A549 (cell line): Measurements from ENCODE around the gene SLIT1.

ENCODE experiments used
- CEBPB ChIP-seq, 2 experiments: fragments of >200 bp in 1 of 2; sonication (Bioruptor Twin) in 1 of 2; formaldehyde crosslinking in 1 of 2; IDR thresholded peaks; 2 replicates each; pipeline ENCODE4 v1.6.1; 2012 to 2016
- CHD2 ChIP-seq: fragments of 150-350 bp; IDR thresholded peaks from 2 replicates; pipeline ENCODE4 v1.6.1; 2014; ENCODE audit warnings: low read length; ENCODE audit not compliant: partially characterized antibody
- EP300 ChIP-seq, 2 experiments: fragments of >200 bp; sonication (Bioruptor Twin); formaldehyde crosslinking; IDR thresholded peaks; 2 replicates in 1 of 2; 3 replicates in 1 of 2; pipeline ENCODE4 v1.6.1; 2016 to 2017
- GATA3 ChIP-seq: IDR thresholded peaks from 2 replicates; pipeline ENCODE4 v1.6.1; 2012; ENCODE audit warnings: borderline replicate concordance
- POLR2A ChIP-seq: IDR thresholded peaks from 2 replicates; pipeline ENCODE4 v1.6.1; 2012; ENCODE audit warnings: mild to moderate bottlenecking, low read length
- TF ChIP-seq, protein P1 (sequence below): fragments of 450-650 bp; IDR thresholded peaks from 2 replicates; pipeline ENCODE4 v1.6.1; 2014; ENCODE audit warnings: antibody characterized with exemption
- TF ChIP-seq, protein P2 (sequence below): fragments of >200 bp; sonication (Bioruptor Twin); formaldehyde crosslinking; IDR thresholded peaks from 3 replicates; pipeline ENCODE4 v1.5.1; 2016

DNA sequence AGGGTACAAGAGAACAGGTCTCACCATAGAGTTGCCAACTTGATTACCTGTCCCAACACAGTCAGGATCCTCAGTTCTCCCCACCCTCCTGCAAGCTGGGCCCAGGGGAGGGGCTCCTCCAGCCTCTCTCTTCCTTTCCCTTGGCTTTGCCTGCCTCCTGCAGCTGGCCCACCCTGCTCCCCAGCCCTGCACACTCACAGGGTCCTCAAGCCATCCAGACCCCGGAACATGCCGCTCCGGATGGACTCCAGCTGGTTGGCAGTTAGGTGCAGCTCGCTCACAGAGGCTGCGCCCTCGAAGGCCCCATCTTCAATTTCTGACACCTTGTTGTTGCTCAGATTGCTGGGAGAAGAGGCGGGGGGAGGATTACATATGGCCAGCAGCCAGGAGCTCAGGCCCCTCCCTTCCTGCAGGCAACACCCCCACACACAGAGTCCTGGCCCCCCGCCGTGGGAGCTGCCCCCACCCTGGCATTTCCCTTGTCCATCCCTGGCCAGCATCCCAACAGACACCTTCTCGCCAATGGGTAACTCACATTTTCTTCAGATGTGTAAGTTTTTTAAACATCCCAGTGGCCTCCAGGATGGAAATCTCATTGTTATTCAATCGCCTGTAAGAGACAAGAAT is 139.2 kb downstream of the SLIT1 start:
- TF ChIP-seq CHD2 (no peak), EP300 (IDR thresholded peaks at IDR 0.05) (no peak), POLR2A (no peak), GATA3 (no peak), CEBPB (IDR thresholded peaks at IDR 0.05) (no peak)
- TF ChIP-seq, protein P1, sequence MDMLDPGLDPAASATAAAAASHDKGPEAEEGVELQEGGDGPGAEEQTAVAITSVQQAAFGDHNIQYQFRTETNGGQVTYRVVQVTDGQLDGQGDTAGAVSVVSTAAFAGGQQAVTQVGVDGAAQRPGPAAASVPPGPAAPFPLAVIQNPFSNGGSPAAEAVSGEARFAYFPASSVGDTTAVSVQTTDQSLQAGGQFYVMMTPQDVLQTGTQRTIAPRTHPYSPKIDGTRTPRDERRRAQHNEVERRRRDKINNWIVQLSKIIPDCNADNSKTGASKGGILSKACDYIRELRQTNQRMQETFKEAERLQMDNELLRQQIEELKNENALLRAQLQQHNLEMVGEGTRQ = no peak
- TF ChIP-seq, protein P2, sequence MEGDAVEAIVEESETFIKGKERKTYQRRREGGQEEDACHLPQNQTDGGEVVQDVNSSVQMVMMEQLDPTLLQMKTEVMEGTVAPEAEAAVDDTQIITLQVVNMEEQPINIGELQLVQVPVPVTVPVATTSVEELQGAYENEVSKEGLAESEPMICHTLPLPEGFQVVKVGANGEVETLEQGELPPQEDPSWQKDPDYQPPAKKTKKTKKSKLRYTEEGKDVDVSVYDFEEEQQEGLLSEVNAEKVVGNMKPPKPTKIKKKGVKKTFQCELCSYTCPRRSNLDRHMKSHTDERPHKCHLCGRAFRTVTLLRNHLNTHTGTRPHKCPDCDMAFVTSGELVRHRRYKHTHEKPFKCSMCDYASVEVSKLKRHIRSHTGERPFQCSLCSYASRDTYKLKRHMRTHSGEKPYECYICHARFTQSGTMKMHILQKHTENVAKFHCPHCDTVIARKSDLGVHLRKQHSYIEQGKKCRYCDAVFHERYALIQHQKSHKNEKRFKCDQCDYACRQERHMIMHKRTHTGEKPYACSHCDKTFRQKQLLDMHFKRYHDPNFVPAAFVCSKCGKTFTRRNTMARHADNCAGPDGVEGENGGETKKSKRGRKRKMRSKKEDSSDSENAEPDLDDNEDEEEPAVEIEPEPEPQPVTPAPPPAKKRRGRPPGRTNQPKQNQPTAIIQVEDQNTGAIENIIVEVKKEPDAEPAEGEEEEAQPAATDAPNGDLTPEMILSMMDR = no peak
